PC-3 (cell line): ENCODE measurements around the gene THADA. TPM values are rescaled to one million over a fixed set of nuclear protein-coding genes. Genes with fewer than 3 reads are reported as not detected.
"Not testable (repeated sequence)": the region's sequence is repeated elsewhere in the genome, so short reads cannot be mapped to it uniquely, and the experiment has no call there.

Source experiments
- ATAC-seq: fragments of 200-7000 bp; cut with Tn5 transposase; 2 replicates; pipeline ENCODE4 v1.9.1; 2020; ENCODE audit warnings: mild to moderate bottlenecking, moderate library complexity
- BruUV-seq: library from RNA; stranded (reverse); fragments of 400-500 nt; replicated peaks from 2 replicates; lab custom pipeline; 2021; lab: Mats Ljungman, UMichigan
- CTCF ChIA-PET: fragments of 300-600 bp; sonication (Branson Sonifier 250); formaldehyde crosslinking; loops from one replicate; lab custom pipeline; 2022; ENCODE audit warnings: antibody characterized with exemption; lab: Charles Lee
- POLR2A ChIA-PET: fragments of 300-600 bp; sonication (Branson Sonifier 250); formaldehyde crosslinking; loops from one replicate; lab custom pipeline; 2022; ENCODE audit warnings: antibody characterized with exemption; ENCODE audit not compliant: unreplicated experiment; lab: Charles Lee
- DNase-seq: peaks from one replicate; pipeline ENCODE4 v3.0.0-alpha.2; 2015
- H2AFZ ChIP-seq: fragments of 300-600 bp; sonication (generic); 2 replicates; pipeline ENCODE4 v1.6.0; 2016; ENCODE audit warnings: antibody characterized with exemption, low read length
- H3F3A ChIP-seq: fragments of 300-600 bp; sonication (generic); one replicate; pipeline ENCODE4 v1.6.0; 2017; ENCODE audit warnings: antibody characterized with exemption, low read length, control low read depth, mild to moderate bottlenecking; ENCODE audit not compliant: unreplicated experiment
- H3K27ac ChIP-seq: fragments of 300-600 bp; sonication (generic); 2 replicates; pipeline ENCODE4 v1.5.1; 2016; ENCODE audit warnings: mild to moderate bottlenecking, low read length
- H3K27me3 ChIP-seq: fragments of 300-600 bp; sonication (generic); 2 replicates; pipeline ENCODE4 v1.6.1; 2016; ENCODE audit warnings: low read length, mixed read lengths
- H3K36me3 ChIP-seq: fragments of 300-600 bp; sonication (generic); 2 replicates; pipeline ENCODE4 v1.6.1; 2016; ENCODE audit warnings: low read depth, mixed run types, low read length, mixed read lengths
- H3K4me1 ChIP-seq: fragments of 300-600 bp; sonication (generic); 2 replicates; pipeline ENCODE4 v1.5.1; 2016; ENCODE audit warnings: low read length; ENCODE audit not compliant: insufficient read depth
- H3K4me2 ChIP-seq: fragments of 300-600 bp; sonication (generic); 2 replicates; pipeline ENCODE4 v1.6.0; 2016; ENCODE audit warnings: low read length
- H3K4me3 ChIP-seq: fragments of 300-600 bp; sonication (generic); 2 replicates; pipeline ENCODE4 v1.5.1; 2016; ENCODE audit warnings: mild to moderate bottlenecking, low read length, mixed read lengths
- H3K79me2 ChIP-seq: fragments of 300-600 bp; sonication (generic); 2 replicates; pipeline ENCODE4 v1.6.1; 2017; ENCODE audit warnings: low read length, mixed read lengths
- H3K9ac ChIP-seq: fragments of 300-600 bp; sonication (generic); 2 replicates; pipeline ENCODE4 v1.6.0; 2016; ENCODE audit warnings: mild to moderate bottlenecking, low read length
- H3K9me2 ChIP-seq: fragments of 300-600 bp; sonication (generic); replicated peaks from 2 replicates; pipeline ENCODE4 v1.6.1; 2016; ENCODE audit warnings: mixed run types, low read length, mixed read lengths
- H3K9me3 ChIP-seq: fragments of 300-600 bp; sonication (generic); 2 replicates; pipeline ENCODE4 v1.6.1; 2016; ENCODE audit warnings: low read length, mixed read lengths
- H4K20me1 ChIP-seq: fragments of 300-600 bp; sonication (generic); 2 replicates; pipeline ENCODE4 v1.6.1; 2016; ENCODE audit warnings: low read length, mixed read lengths
- CTCF ChIP-seq: fragments of 300-600 bp; sonication (generic); conservative IDR thresholded peaks from 2 replicates; pipeline ENCODE4 v1.5.1; 2017; ENCODE audit warnings: antibody characterized with exemption, low read depth, mild to moderate bottlenecking, low read length
- EZH2 ChIP-seq: fragments of 300-600 bp; sonication (generic); IDR thresholded peaks from one replicate; pipeline ENCODE4 v1.6.1; 2017; ENCODE audit warnings: antibody characterized with exemption, mild to moderate bottlenecking, low read length; ENCODE audit not compliant: unreplicated experiment
- EZH2phosphoT487 ChIP-seq: fragments of 300-600 bp; sonication (generic); IDR thresholded peaks from 2 replicates; pipeline ENCODE4 v1.6.1; 2018; ENCODE audit warnings: mild to moderate bottlenecking, antibody characterized with exemption, low read length, borderline replicate concordance
- intact Hi-C: fragments of 100-400 bp; cut with micrococcal nuclease; formaldehyde crosslinking; loops from 2 replicates; pipeline ENCODE4 v1.9.0; 2023
- total RNA-seq: library from RNA; depleted of rRNA; stranded (reverse); fragments of >200 nt; gene quantifications from 2 replicates; pipeline ENCODE4 v1.2.3, GENCODE V29; 2014

THADA gene
- total RNA-seq, 1 experiment from 2014 or later: 33.6 TPM

DNA sequence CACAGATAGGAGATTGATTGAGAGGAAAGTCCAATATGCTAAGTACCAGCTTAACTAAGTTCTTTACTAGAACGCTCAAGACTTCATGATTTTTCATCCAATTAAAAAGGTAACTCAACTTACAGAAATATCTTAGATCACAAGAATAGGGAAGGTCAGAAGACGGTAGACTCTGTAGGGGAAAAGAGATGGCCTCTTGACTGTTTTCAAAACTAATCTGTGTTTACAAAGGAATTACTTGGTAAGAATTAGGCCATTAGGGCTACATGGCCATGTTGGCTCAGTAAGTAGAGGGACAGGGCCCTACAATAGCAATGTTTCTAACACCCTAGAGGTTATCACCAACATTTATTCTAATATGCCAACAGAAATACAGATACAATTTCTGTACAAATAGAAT is 196.7 kb downstream of the THADA start:
- no peak overlapping the region for H3K27ac ChIP-seq
- no peak for ATAC-seq

DNA sequence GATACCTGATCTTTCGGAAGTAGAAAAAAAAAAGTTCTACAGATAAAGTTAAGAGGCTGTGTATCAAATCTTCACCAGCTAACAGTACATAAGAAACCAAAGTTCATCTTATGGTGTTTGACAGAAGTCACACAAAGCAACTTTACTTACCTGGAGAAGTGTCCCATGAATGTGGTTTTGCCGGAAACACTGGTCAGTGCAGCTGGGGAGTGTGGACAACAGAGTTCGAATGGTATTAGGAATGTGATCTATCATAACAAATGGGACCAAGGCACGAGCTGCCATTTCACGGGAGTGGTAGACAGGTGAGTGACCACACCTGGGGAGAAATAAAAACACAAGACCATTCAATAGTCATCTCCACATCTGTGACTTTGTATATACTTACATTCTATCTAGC is 198.0 kb downstream of the THADA start:
- no TSS peak for BruUV-seq
- no peak for ATAC-seq
- no peak for DNase-seq
- no peaks in the 10 kb centered on the region for H3K9me2 ChIP-seq
- ChIA-PET POLR2A (no interaction called here), CTCF (no interaction called here)
- no peaks in the 10 kb centered on the region for H3K79me2 ChIP-seq
- TF ChIP-seq EZH2: no peak
- no peak for TF ChIP-seq EZH2phosphoT487
- TF ChIP-seq CTCF: no peak
- peaks cover 12% of the 10 kb centered on the region for H3K36me3 ChIP-seq
- intact Hi-C loops: no loop called here
- no peak overlapping the region for H3K27ac ChIP-seq
- no peak overlapping the region for H3K4me3 ChIP-seq
- no peaks in the 10 kb centered on the region for H3K4me1 ChIP-seq
- no peak overlapping the region for H3K9ac ChIP-seq
- no peaks in the 10 kb centered on the region for H3K27me3 ChIP-seq
- no peak overlapping the region for H2AFZ ChIP-seq
- no peaks in the 10 kb centered on the region for H3K9me3 ChIP-seq
- no peak overlapping the region for H3K4me2 ChIP-seq
- H3F3A ChIP-seq: no peaks in the 10 kb centered on the region
- H4K20me1 ChIP-seq: no peaks in the 10 kb centered on the region

More for the DNA sequence above, 196.7 kb downstream of the THADA start:
- no peak overlapping the region for H3K4me3 ChIP-seq
- POLR2A ChIA-PET: no interaction called here
- H3K4me1 ChIP-seq: no peaks in the 10 kb centered on the region
- peaks cover 12% of the 10 kb centered on the region for H3K36me3 ChIP-seq
- H2AFZ ChIP-seq: no peak overlapping the region
- DNase-seq: no peak
- no peaks in the 10 kb centered on the region for H4K20me1 ChIP-seq
- intact Hi-C loops: no loop called here
- H3F3A ChIP-seq: no peaks in the 10 kb centered on the region
- no TSS peak for BruUV-seq
- no peak overlapping the region for H3K4me2 ChIP-seq
- H3K9me2 ChIP-seq: no peaks in the 10 kb centered on the region
- H3K9me3 ChIP-seq: no peaks in the 10 kb centered on the region
- no peaks in the 10 kb centered on the region for H3K27me3 ChIP-seq
- H3K79me2 ChIP-seq: no peaks in the 10 kb centered on the region
- H3K9ac ChIP-seq: no peak overlapping the region
- CTCF ChIA-PET: interaction anchor here (0.6 kb wide), 1 partner anchor 66 kb away, joined by 3 read pairs; no protein-coding TSS in a partner anchor
- no peak for TF ChIP-seq EZH2

GRCh38 chr2:43397411-43397810 is 198.4 kb downstream of the THADA start:
- intact Hi-C loops: no loop called here
- TF ChIP-seq EZH2phosphoT487 (no peak), CTCF (no peak), EZH2 (no peak)
- no peak overlapping the region for H3K9ac ChIP-seq
- H3K27ac ChIP-seq: no peak overlapping the region
- H2AFZ ChIP-seq: no peak overlapping the region
- no peak overlapping the region for H3K4me3 ChIP-seq
- peaks cover 12% of the 10 kb centered on the region for H3K36me3 ChIP-seq
- ATAC-seq: no peak
- CTCF ChIA-PET: no interaction called here
- no peaks in the 10 kb centered on the region for H3K9me3 ChIP-seq
- no peaks in the 10 kb centered on the region for H3F3A ChIP-seq
- no peaks in the 10 kb centered on the region for H4K20me1 ChIP-seq
- H3K79me2 ChIP-seq: no peaks in the 10 kb centered on the region
- H3K27me3 ChIP-seq: no peaks in the 10 kb centered on the region
- H3K4me1 ChIP-seq: no peaks in the 10 kb centered on the region
- no TSS peak for BruUV-seq
- H3K4me2 ChIP-seq: no peak overlapping the region
- no peak for DNase-seq
- POLR2A ChIA-PET: no interaction called here
- no peaks in the 10 kb centered on the region for H3K9me2 ChIP-seq

- H3K9me3 ChIP-seq, H4K20me1 ChIP-seq, H3K9ac ChIP-seq, H3K4me3 ChIP-seq, H3K9me2 ChIP-seq, ATAC-seq, DNase-seq, BruUV-seq, H2AFZ ChIP-seq, H3K4me2 ChIP-seq, POLR2A ChIA-PET, H3K27me3 ChIP-seq, H3K79me2 ChIP-seq, H3K4me1 ChIP-seq, intact Hi-C loops, H3F3A ChIP-seq, H3K27ac ChIP-seq, CTCF ChIA-PET: not testable (repeated sequence)
- peaks cover 12% of the 10 kb centered on the region for H3K36me3 ChIP-seq
These were observed 199.5 kb downstream of the THADA start for GRCh38 chr2:43396344-43396743.
